Measurements from ENCODE around the gene LIPI. TPM values are rescaled to one million over a fixed set of nuclear protein-coding genes. Genes with fewer than 3 reads are reported as not detected.
"Not testable (repeated sequence)": the region's sequence is repeated elsewhere in the genome, so short reads cannot be mapped to it uniquely, and the experiment has no call there.

LIPI gene
- not detected in 2 replicates for total RNA-seq (2014; rRNA removed; shearing (Covaris generic))
- not detected in 2 replicates for polyA plus RNA-seq (2015; cell fraction: cytosol; rRNA removed)
- polyA plus RNA-seq (2015; cell fraction: nucleus; rRNA removed): not detected in 2 replicates

DNA sequence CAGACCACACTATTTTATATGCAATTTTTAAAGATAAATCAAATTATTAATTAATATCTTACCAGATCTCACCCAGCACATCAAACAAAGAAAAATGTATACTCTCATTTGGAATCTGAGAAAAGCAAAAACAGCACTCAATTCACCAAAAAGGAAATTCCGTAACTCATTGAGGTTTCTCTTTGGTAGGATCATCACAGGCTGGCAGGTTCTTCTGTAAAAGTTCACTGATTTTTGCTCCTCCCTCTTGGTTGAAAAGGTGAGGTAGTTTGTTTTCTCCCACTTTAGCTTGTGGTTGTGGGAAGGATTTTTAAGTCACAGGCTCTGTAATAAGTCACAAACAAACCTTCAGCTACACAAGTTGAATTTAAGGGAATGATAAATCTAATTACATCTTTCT lies at the start of gene LIPI:
LIPI (minus strand) TSS at position 218 of the 400 bp plus-strand sequence; CDS start at position 108, 110 bp downstream.
- no peak for DNase-seq (ENCODE audit: low read depth, low spot score)
- in situ Hi-C loops (cut with HindIII; ENCODE audit: low pct_unique_long_range_greater_than_20kb, low sequenced_read_pairs): no loop called here

DNA sequence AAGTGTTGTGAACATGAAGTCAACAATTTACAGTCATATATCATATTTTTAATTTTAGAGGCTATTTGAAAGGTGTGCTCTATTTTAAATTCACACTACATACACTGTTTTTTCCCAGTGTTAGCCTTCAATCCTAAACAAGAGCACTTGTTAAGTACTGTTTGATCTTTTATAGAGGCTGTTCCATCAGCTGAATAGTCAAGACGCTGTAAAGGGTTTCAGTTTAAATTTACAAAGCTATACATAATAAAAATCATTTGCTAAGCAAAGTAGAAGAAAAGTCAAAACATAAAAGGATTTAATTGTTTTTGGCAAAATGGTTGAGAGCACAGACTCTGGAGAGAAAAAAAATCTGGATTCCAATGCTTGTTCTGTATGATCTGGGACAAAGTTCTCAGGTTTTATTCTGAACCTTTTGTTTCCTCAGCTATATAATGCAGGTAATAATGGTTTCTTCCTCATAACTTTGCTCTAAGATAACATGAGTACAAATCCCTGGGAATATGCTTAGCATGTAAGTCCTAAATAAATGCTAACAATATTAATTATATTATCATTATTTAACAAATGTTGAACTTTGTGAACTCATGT lies 49.5 kb upstream of the LIPI start:
- in situ Hi-C loops (cut with HindIII; ENCODE audit: low pct_unique_long_range_greater_than_20kb, low sequenced_read_pairs): no loop called here
- DNase-seq (ENCODE audit: low read depth, low spot score): no peak

DNA sequence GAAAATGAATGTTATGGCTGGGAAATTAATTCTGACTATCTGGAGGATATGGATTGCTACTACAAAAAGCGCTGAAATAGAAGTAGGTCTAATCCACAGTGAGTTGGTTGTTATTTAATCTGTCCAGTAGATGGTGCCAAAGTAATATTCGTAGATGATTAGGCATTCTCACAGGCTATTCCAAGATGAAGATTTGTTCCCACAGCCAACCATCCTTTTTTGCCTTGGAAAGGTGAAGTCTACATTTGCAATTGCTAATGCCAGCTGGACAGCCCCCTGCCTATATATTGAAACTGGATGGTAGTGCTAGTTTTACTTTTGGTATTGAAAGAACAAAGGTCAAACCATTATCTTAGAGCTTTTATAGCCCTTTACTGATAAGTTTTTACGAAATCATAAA lies 49.0 kb upstream of the LIPI start:
- in situ Hi-C loops (cut with HindIII; ENCODE audit: low pct_unique_long_range_greater_than_20kb, low sequenced_read_pairs): no loop called here
- DNase-seq (ENCODE audit: low read depth, low spot score): peak; percentile 69

DNA sequence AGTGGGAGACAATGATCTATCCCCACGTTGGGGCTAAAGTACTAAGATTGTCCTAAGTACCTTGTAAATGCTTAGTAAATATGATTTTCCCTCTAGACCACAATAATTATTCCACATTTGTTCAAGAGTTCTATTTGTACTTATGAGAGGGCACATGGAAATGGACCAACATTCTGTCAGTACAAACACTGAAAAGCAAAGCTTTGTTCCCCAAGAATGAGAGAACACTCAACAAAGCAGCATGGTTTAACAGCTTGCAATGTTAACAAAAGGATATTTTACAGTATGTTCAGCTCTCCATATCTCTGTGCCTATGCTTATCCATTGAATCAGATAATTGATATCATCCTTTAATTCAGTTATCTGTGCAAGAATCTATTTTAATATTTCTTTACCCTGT lies 40.6 kb upstream of the LIPI start:
- in situ Hi-C loops (cut with HindIII; ENCODE audit: low pct_unique_long_range_greater_than_20kb, low sequenced_read_pairs): no loop called here

DNA sequence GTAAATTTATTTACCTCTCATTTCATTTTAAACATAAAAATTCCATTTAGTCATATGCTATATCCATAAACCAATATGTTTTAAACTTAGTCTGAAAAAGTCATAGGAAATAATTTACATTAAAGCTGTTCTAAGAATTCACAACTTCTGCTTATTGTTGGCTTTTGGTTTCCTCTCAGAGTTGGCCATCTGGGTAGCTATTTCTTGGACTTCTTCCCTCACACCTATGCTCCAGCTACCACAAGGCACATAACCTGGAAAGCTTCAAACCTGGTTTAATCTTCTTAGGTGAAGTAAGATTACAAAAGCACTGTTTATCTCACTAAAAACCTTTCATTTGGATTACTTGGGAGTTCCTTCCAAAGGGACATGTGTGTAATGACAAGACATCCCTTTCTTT lies 35.0 kb upstream of the LIPI start:
- no peak for DNase-seq (ENCODE audit: low read depth, low spot score)
- in situ Hi-C loops (cut with HindIII; ENCODE audit: low pct_unique_long_range_greater_than_20kb, low sequenced_read_pairs): no loop called here

More for the DNA sequence above, 40.6 kb upstream of the LIPI start:
- DNase-seq (ENCODE audit: low read depth, low spot score): no peak

DNA sequence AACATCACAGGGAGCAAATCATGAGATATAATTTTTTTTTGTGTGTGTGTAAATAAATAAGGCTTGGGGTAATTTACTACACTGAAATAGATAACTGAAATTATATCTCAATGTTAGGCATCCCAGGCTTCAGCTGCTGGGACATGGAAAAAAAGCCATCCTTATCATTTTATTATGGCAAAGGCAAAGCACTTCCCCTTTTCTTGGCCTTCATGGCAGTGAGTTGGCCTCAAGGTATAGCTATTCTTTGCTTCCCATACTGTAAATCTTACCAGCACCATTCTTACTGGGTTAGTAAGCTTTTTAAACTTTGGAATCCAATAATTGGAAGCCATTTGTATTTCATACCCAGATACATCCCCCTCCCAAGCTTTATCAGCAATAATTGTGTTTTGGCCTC lies 34.2 kb upstream of the LIPI start:
- in situ Hi-C loops (cut with HindIII; ENCODE audit: low pct_unique_long_range_greater_than_20kb, low sequenced_read_pairs): no loop called here

DNA sequence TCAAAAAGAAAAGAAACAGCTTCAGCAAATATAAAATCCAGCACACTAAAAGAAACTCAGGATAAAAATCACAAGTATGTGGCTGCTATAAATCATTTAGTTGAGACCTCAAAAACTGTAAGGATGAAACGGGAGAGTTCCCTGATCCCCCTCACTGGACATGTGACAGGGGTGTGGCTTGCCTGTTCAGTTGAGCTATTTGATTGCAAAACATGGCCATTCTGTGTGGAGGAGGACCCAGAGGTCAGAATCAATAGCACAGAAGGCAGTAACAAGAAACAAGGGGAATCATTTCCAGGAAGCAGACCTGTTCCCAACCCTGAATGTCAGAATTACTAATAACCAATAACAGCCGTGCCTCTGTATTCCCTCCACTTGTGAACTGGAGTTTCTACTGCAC lies 33.1 kb upstream of the LIPI start:
- peak; percentile 1 for DNase-seq (ENCODE audit: low read depth, low spot score)
- in situ Hi-C loops (cut with HindIII; ENCODE audit: low pct_unique_long_range_greater_than_20kb, low sequenced_read_pairs): no loop called here

More for the DNA sequence above, 34.2 kb upstream of the LIPI start:
- DNase-seq (ENCODE audit: low read depth, low spot score): no peak

DNA sequence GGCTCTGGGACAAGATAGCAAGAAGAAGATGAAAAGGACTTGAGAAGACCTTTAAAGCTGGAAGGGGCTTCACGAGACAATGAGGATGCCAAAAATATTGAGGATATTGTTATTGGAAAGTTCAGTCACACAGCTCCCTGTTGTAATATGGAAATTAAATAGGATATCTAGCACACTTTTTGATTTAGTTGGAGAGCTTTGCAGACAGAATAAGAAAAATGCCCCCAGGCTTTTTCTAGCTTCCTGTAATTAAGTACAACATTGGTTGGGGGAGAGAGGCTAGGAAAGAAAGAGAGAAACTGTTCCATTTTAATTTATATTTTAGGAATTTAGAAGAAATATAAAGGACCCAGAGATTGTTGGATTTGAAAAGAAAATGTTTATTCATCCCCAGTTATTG lies 32.7 kb upstream of the LIPI start:
- no peak for DNase-seq (ENCODE audit: low read depth, low spot score)
- in situ Hi-C loops (cut with HindIII; ENCODE audit: low pct_unique_long_range_greater_than_20kb, low sequenced_read_pairs): no loop called here

DNA sequence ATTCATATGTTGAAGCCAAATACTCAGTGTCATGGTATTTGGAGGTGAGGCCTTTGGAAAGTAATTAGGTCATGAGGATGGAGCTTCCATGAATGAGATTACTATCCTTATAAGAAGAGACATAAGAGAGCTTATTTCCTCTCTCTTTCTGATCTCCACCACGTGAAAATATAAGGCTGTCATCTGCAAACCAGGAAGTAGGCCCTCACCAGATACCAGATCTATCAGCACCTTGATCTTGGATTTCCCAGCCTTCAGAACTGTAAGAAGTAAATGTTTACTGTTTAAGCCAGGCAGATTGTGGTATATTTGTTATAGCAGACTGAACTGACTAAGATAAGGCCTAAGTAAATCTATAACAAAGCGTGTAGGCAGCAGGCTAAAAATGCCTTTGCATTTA lies 30.5 kb upstream of the LIPI start:
- DNase-seq (ENCODE audit: low read depth, low spot score): no peak
- in situ Hi-C loops (cut with HindIII; ENCODE audit: low pct_unique_long_range_greater_than_20kb, low sequenced_read_pairs): no loop called here

DNA sequence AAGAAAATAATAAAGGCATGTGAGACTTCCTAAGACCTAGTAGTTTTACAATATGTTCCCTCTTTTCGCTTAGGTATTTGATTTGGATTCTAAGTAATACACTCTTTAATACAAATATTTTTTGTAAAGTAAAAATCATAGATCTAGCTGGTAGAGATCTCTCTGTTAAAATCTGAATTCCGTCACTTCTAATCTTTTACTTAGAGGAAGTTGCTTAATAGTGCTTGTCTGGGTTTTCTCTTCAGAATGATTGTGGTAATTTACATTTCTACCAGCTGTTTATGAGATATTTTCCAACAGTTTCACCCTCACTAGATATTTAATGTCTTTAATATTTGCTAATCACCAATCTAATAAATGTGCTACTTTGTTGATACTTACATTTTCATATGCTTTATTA lies 28.5 kb upstream of the LIPI start:
- in situ Hi-C loops (cut with HindIII; ENCODE audit: low pct_unique_long_range_greater_than_20kb, low sequenced_read_pairs): no loop called here
- DNase-seq (ENCODE audit: low read depth, low spot score): no peak

DNA sequence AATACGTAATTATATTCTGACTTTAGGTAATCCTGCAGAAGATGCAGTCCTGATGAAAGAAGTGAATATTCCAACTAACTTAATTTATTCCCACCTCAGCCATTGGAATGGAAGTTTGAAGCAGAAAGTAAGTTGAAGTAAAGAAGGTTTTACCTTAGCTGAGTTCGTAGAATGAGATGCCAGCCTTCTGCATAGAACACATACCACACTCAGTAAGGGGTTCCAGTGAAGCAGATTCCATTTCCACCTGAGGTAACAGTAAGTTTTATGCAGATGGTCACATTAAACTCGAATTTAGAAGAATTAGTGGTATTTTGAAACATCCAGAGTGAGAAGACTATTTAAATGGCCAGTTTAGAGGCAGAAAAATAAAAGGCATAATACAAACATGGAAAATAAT lies 25.4 kb upstream of the LIPI start:
- DNase-seq (ENCODE audit: low read depth, low spot score): no peak
- in situ Hi-C loops (cut with HindIII; ENCODE audit: low pct_unique_long_range_greater_than_20kb, low sequenced_read_pairs): no loop called here

DNA sequence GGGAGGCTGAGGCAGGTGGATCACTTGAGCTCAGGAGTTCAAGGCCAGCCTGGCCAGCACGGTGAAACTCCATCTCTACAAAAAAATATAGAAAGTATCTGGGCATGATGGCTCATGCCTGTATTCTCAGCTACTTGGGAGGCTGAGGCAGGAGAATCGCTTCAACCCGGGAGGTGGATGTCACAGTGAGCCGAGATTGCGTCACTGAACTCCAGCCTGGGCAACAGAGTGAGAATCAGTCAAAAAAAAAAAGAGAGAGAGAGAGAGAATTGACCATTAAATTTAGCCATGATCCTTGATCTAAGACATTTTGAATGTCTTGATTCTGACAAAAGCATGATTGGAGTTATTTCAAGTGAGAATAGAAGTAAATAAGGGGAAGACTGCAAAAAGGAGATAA lies 24.3 kb upstream of the LIPI start:
- DNase-seq (ENCODE audit: low read depth, low spot score): no peak
- in situ Hi-C loops (cut with HindIII; ENCODE audit: low pct_unique_long_range_greater_than_20kb, low sequenced_read_pairs): no loop called here

DNA sequence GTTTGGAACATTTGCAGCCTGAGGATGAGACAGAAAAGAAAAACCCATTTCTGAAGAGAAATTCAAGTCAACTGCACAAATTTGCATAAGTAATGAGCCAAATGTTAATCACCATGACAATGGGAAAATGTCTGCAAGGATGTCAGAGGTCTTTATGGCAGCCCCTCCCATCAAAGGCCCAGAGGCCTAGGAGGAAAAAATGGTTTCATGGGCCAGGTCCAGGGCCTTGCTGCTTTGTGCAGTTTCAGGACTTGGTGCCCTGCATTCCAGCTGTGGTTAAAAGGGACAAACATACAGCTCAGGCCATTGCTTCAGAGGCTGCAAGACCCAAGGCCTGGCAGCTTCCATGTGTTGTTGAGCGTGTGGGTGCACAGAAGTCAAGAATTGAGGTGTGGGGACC lies 18.6 kb upstream of the LIPI start:
- no peak for DNase-seq (ENCODE audit: low read depth, low spot score)
- in situ Hi-C loops (cut with HindIII; ENCODE audit: low pct_unique_long_range_greater_than_20kb, low sequenced_read_pairs): no loop called here

DNA sequence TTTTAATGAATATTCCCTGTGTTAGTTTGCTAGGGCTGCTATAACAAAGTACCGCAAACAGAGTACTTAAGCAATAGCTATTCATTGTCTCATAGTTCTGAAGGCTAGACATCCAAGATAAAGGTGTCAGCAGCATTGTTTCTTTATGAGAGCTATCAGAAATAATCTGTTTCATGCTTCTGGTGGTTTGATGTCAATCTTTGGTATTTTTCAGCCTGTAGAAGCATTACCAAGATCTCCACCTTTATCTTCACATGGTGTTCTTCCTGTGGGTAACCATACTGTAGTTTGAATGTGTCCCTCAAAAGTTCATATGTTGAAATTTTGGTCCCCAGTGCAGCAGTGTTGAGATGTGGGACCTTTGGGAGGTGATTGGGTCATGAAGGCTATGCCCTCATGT lies 12.6 kb upstream of the LIPI start:
- in situ Hi-C loops (cut with HindIII; ENCODE audit: low pct_unique_long_range_greater_than_20kb, low sequenced_read_pairs): no loop called here
- no peak for DNase-seq (ENCODE audit: low read depth, low spot score)

DNA sequence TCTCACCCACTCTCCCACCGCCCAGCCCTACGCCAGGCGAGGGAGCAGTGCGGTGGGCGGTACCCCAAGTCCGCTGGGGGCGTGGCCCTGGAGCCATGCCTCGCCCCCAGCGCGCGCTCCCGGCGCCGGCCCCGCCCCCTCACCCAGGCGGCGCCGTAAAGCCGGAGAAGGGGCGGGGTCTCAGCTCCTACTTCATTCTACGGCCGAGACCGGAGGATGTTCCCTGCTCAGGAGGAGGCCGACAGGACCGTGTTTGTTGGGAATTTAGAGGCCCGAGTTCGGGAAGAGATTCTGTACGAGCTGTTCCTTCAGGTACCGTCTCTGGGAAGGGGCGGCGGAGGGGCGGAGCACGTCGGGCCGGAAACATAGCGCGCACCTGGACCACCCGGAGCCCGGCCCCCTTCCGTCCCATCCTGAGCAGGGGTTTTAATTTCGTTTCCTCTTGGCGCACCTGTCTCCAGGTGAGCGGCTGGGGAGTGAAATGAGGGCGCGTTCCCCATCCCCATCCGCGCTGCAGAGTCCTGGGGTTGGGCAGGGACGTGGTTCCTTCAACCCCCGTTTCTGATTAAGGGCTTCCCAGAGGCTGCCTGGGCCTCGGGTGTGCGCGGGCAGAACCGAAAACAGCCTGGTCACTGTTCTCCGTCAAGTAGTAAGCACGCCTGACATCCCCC lies 5.4 kb upstream of the LIPI start, which contains the start of gene RBM11:
RBM11 (plus strand) TSS at position 187 of the 671 bp plus-strand sequence; CDS start at position 217, 30 bp downstream.
- in situ Hi-C loops (cut with HindIII; ENCODE audit: low pct_unique_long_range_greater_than_20kb, low sequenced_read_pairs): no loop called here

DNA sequence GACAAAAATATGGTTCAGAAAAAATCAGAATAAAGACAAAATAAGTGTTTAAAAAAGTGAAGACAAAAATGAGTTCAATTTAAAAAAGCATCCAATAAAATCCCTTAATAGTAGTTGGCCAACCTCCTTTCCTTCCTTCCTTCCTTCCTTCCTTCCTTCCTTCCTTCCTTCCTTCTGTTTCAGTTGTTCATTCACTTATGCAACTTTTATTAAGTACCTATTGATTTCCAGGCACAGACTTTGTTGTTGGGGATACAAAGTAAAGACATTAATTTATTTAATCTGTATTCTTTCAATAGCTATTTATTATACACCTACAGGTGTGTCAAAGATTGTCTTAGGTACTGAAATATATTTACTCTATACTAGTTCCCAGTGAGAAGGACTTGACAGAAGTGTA lies 2.4 kb upstream of the LIPI start:
- no peak for DNase-seq (ENCODE audit: low read depth, low spot score)
- in situ Hi-C loops (cut with HindIII; ENCODE audit: low pct_unique_long_range_greater_than_20kb, low sequenced_read_pairs): no loop called here

More for the DNA sequence above, 5.4 kb upstream of the LIPI start, which contains the start of gene RBM11:
- peak; percentile 73 for DNase-seq (ENCODE audit: low read depth, low spot score)

DNA sequence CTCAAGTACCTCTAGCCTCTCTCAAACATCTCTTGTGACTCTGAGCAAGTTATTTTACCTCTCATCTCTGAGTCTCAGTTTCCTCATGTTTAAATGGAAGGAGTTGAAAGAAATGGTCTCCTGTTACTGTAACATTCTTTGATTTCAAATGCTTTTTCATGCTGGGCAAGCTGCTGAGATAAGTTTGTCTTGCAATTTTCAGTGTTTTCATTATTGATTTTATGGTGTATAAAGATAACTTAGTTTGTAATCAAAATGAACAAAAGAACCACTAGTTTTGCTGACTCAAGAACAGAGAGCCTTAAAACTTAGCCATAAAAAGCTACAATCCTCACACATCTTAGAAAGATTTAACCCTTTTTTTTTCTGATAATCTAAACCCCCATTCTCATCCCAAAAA lies 4.5 kb downstream of the LIPI start:
- no peak for DNase-seq (ENCODE audit: low read depth, low spot score)
- in situ Hi-C loops (cut with HindIII; ENCODE audit: low pct_unique_long_range_greater_than_20kb, low sequenced_read_pairs): no loop called here

DNA sequence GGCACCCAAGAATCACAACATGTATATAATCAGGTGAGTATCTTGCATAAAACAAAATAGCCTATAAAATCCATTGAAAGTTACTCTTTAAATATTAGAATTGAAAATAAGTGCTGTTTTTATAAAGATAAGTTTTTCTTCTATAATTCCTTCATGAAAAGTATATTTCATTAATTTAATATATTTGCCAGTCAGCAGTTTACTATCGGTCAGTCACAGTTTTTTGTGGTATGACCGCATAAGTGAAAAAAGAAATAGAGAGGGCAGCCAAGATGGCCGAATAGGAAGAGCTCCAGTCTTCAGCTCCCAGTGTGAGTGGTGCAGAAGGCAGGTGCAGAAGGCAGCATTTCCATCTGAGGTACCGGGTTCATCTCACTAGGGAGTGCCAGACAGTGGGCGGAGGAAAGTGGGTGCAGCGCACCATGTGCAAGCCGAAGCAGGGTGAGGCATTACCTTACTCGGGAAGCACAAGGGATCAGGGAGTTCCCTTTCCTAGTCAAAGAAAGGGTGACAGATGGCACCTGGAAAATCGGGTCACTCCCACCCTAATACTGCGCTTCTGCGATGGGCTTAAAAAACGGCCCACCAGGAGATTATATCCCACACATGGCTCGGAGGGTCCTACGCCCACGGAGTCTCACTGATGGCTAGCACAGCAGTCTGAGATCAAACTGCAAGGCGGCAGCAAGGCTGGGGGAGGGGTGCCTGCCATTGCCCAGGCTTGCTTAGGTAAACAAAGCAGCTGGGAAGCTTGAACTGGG lies 44.1 kb downstream of the LIPI start:
- DNase-seq (ENCODE audit: low read depth, low spot score); in situ Hi-C loops (cut with HindIII; ENCODE audit: low pct_unique_long_range_greater_than_20kb, low sequenced_read_pairs): not testable (repeated sequence)

Data from SK-MEL-5 (cell line).